K562 (cell line): ENCODE results near the gene MYRFL. TPM values are rescaled to one million over a fixed set of nuclear protein-coding genes. Genes with fewer than 3 reads are reported as not detected.

Experiments
- CHD7 ChIP-seq: fragments of 200-600 bp; sonication (generic); IDR thresholded peaks from one replicate; pipeline ENCODE4 v1.6.1; 2012; ENCODE audit warnings: mild to moderate bottlenecking, low read depth, low read length, inconsistent platforms
- ESRRB ChIP-seq: fragments of 250-450 bp; sonication (Bioruptor Pico); IDR thresholded peaks from 2 replicates; pipeline ENCODE4 v1.5.0; 2020; ENCODE audit warnings: mild to moderate bottlenecking, moderate library complexity, borderline replicate concordance
- ETV5 ChIP-seq: sonication (generic); formaldehyde crosslinking; IDR thresholded peaks from 2 replicates; pipeline ENCODE4 v1.4.0; 2020; ENCODE audit warnings: low read depth, mild to moderate bottlenecking, missing genetic modification reagents
- ZNF217 ChIP-seq: sonication (generic); formaldehyde crosslinking; IDR thresholded peaks from 2 replicates; pipeline ENCODE4 v1.8.0; 2022; ENCODE audit warnings: mild to moderate bottlenecking, missing genetic modification reagents
- polyA plus RNA-seq, 8 experiments: library from polyadenylated mRNA; depleted of rRNA in 4 of 8; stranded (reverse) in 5 of 8; unstranded in 3 of 8; fragments of >200 nt; fragmentation: Nextera tagmentation in 2 of 8; fragmentation: Illumina TruSeq in 1 of 8; extraction: Ambion mirVana in 2 of 8; extraction: Trizol in 1 of 8; gene quantifications; 2 replicates each; pipeline versions ENCODE4 v1.2.1 to v1.2.3, GENCODE V29; 2011 to 2014; ENCODE audit warnings: inconsistent platforms in 1 of 8, missing spikeins in 1 of 8
- total RNA-seq, 7 experiments: library from RNA; depleted of rRNA in 6 of 7; stranded (reverse); fragments of >200 nt in 6 of 7; fragmentation: Illumina TruSeq in 2 of 7; extraction: Trizol in 2 of 7; gene quantifications; 2 replicates each; pipeline versions ENCODE4 v1.2.1 to v1.2.3, GENCODE V29; 2011 to 2021; ENCODE audit warnings: low replicate concordance in 1 of 7
- TF ChIP-seq, protein P1 (sequence below): fragments of 450-650 bp; IDR thresholded peaks from one replicate; pipeline ENCODE4 v1.6.1; 2018; ENCODE audit warnings: mild to moderate bottlenecking, moderate library complexity; ENCODE audit not compliant: partially characterized antibody
- TF ChIP-seq, protein P2 (sequence below): sonication (generic); formaldehyde crosslinking; IDR thresholded peaks from 2 replicates; pipeline ENCODE4 v1.8.0; 2022; ENCODE audit warnings: mild to moderate bottlenecking, missing genetic modification reagents

Gene MYRFL
- total and polyA plus RNA-seq, 9 of the 15 experiments (the other 6 are each of a cell fraction or from before 2014, with no cell fraction given) = not detected

DNA sequence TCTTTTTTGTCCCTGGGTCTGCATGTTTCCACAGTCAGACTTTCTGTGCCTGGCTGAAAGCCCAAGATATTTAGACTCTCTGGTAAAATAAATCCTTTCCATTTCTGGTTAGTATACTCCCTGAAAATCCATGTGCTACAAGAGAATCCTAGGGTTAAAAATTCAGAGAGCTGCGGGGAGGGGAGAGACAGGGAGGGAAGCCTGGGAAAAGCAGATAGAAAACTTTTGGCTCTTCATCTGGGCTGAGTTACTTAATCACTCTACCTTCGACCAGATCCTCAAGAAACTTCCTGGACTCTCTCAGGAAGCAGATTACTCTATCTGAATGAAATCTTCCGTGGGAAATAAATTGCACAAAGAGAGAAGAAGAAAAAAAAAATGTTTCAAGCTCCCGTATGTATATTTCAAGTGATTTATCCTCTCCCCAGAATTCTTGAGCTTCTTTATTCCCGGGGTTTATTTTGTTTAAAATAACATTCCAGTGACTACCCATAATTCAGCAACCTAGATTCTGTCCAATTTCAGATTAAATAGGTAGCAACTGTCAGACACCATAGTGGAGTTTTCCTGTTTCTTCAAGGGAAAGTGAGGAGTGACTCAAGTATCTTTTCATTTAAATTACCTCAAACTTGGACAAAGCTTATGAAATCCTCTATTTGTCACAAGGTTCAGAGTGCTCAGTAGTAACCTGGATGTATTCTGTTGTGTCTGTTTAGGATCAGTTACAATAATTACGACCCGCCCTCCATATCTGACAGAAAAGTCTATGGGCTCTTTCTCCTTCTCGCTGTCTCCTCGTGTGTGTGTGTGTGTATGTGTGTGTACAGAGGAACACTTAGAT is 163.7 kb downstream of the MYRFL start (continued):
- TF ChIP-seq CHD7 (no peak), ESRRB (CRISPR knock-in tag) (no peak), ZNF217 (CRISPR knock-in tag) (no peak), ETV5 (CRISPR knock-in tag) (no peak)
- TF ChIP-seq, protein P1, sequence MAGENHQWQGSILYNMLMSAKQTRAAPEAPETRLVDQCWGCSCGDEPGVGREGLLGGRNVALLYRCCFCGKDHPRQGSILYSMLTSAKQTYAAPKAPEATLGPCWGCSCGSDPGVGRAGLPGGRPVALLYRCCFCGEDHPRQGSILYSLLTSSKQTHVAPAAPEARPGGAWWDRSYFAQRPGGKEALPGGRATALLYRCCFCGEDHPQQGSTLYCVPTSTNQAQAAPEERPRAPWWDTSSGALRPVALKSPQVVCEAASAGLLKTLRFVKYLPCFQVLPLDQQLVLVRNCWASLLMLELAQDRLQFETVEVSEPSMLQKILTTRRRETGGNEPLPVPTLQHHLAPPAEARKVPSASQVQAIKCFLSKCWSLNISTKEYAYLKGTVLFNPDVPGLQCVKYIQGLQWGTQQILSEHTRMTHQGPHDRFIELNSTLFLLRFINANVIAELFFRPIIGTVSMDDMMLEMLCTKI = no peak
- TF ChIP-seq, protein P2, sequence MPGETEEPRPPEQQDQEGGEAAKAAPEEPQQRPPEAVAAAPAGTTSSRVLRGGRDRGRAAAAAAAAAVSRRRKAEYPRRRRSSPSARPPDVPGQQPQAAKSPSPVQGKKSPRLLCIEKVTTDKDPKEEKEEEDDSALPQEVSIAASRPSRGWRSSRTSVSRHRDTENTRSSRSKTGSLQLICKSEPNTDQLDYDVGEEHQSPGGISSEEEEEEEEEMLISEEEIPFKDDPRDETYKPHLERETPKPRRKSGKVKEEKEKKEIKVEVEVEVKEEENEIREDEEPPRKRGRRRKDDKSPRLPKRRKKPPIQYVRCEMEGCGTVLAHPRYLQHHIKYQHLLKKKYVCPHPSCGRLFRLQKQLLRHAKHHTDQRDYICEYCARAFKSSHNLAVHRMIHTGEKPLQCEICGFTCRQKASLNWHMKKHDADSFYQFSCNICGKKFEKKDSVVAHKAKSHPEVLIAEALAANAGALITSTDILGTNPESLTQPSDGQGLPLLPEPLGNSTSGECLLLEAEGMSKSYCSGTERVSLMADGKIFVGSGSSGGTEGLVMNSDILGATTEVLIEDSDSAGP (CRISPR knock-in tag) = no peak
